HG03280 (cell line): ENCODE measurements around the gene CFDP1.
"Not testable (repeated sequence)": the region's sequence is repeated elsewhere in the genome, so short reads cannot be mapped to it uniquely, and the experiment has no call there.

Experiments used
- ATAC-seq: cut with Tn5 transposase; IDR thresholded peaks from one replicate; pipeline ENCODE4 v1.9.1; 2021; ENCODE audit warnings: mild to moderate bottlenecking, moderate library complexity; ENCODE audit not compliant: unreplicated experiment

The CFDP1 gene

GRCh38 chr16:75301804-75302203 is 131.5 kb downstream of the CFDP1 start:
- ATAC-seq = no peak

DNA sequence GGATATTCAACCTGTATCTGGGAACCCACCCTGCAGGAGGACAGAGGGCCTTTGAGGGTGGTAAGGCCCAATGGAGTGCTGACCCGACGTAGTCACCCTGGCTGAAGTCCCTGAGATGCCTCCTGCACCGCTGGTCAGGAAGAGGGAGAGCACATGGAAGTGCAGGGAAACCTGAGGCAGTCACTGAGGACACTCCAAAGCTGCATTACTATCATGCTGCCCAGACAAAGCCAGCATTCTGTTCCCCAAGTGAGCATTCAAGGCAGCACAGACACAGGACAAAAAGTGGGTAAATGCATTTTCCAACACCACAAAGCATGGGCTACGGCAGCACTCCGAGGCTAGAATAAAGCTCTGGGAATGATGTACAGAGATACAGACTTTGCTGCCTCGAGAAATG is 135.0 kb downstream of the CFDP1 start:
- no peak for ATAC-seq

DNA sequence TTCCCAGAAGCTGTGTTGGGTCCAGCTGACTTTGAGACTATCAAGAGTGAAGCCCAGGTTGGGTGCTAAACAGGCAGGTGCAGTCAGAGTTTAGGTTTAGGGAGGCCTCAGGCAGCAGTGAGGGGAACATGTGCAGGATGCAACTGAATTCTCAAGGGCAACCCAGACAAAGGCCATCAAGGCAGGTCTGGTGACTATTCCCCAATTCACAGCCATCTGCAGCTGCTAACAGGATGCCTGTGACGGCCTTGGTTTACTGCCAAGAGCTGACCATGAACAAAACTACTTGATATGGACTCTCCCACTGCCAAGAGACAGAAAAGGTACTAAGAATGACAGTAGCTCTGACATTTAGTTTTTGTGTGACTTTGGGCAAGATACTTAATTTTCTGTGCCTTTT is 136.7 kb downstream of the CFDP1 start:
- no peak for ATAC-seq

- no peak for ATAC-seq
Measured at GRCh38 chr16:75294773-75295459, 138.4 kb downstream of the CFDP1 start.

- no peak for ATAC-seq
Measured at GRCh38 chr16:75293772-75294171, 139.5 kb downstream of the CFDP1 start.

- no peak for ATAC-seq
Measured at GRCh38 chr16:75293173-75293572, 140.1 kb downstream of the CFDP1 start.

DNA sequence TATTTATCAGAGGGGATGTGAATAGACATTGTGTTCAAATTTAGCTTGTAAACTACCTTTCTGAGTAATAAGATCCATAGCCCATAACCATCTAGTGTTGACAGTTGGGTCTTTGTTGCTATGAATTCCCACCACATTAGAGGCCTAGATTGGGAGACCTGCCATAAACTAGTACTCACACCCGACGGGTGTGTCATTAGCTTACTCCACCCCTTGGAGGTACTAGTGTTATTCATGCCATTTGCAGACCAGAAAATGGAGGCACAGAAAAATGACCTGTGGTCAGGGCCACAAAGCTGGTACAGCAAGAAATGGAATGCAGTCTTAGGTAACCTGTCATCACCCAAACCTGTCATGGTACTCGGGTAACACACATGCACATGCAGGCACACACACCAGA is 140.6 kb downstream of the CFDP1 start:
- ATAC-seq = no peak

DNA sequence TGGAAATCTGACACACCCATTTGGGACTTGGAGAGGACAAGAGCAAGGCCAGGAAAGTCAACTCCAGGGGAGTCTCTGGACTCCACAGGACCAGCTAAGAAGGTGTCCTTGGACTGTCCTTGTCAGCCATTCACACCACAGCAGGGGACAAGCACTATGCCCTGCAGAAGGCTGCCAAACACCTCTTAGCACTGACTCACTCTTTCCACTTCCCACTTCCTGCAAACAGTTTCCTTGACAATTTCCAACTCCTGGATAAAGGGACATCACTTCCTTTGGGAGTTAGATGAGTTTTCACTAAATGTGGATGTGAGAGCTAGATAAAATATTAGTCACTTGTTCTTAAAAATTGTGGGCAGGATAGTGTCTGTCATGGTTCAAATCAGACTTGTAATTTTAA is 144.1 kb downstream of the CFDP1 start:
- ATAC-seq = no peak

- ATAC-seq = no peak
Measured at GRCh38 chr16:75288596-75289120, 144.6 kb downstream of the CFDP1 start.

DNA sequence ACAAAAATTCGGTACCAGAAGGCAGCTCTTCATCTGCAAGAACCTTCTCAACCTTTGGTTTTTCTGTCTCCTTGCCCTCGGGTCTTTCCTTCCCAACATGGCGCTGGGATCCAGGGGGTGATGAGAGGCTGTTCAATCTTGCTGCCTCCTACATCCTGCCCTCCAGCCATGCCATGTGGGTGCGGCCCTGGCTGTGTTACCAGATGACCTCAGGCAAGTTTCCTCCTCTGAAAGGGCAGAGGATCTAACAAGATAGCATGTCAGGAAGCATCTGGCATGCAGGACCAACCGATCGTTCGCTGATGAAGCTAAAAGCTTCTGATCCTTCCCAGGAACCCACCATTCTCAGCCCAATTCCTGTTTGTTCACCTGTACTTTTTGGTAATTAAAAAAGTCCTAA is 145.1 kb downstream of the CFDP1 start:
- ATAC-seq = no peak

- no peak for ATAC-seq
Measured at GRCh38 chr16:75287708-75288107, 145.6 kb downstream of the CFDP1 start.

GRCh38 chr16:75286389-75286788 is 146.9 kb downstream of the CFDP1 start:
- no peak for ATAC-seq

GRCh38 chr16:75282466-75283281 is 150.6 kb downstream of the CFDP1 start:
- no peak for ATAC-seq

- ATAC-seq = no peak
Measured at GRCh38 chr16:75281826-75282225, 151.5 kb downstream of the CFDP1 start.

GRCh38 chr16:75281009-75281408 is 152.3 kb downstream of the CFDP1 start:
- not testable (repeated sequence) for ATAC-seq

DNA sequence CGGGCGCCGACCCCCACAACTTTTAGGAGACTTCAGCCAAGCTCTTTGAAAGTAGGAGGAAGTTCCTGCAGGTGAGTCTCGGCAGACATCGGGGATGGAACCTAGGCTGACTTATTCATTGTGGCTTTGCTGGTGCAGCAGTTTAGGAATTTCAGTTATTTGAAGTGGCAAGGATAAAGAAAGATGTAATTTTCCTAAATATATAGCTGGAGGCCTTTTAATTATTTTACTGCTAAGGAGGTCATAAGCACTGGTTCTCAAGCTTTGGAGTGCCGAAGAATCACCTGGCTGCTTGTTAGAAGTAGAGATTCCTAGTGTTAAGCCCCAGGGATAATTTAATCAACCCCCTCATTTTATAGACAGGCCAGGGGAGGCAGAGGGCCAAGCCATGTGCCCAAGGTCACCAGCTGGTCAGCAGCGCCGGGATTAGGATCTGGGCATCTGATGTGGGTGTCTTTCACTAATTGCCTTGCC is 152.9 kb downstream of the CFDP1 start:
- no peak for ATAC-seq

GRCh38 chr16:75279305-75279704 is 154.0 kb downstream of the CFDP1 start:
- no peak for ATAC-seq

- ATAC-seq = no peak
Measured at GRCh38 chr16:75273054-75273925, 160.0 kb downstream of the CFDP1 start.

DNA sequence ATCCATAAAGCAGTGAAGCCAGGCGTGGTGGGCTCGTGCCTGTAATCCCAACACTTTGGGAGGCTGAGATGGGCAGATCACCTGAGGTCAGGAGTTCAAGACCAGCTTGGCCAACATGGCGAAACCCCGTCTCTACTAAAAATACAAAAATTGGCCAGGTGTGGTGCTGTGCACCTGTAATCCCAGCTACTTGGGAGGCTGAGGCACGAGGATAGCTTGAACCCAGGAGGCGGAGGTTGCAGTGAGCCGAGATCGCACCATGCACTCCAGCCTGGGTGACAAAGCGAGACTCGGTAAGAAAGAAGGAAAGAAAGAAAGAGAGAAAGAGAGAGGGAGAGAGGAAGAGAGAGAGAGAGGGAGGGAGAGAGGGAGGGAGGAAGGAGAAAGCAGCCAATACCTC is 160.7 kb downstream of the CFDP1 start:
- ATAC-seq = not testable (repeated sequence)

GRCh38 chr16:75272097-75272551 is 161.2 kb downstream of the CFDP1 start:
- no peak for ATAC-seq
